ENCODE measurements around the gene SPP2. TPM values are rescaled to one million over a fixed set of nuclear protein-coding genes. Genes with fewer than 3 reads are reported as not detected.

SPP2 gene
- total and polyA plus RNA-seq, 2 of the 8 experiments (the other 6 are each of a cell fraction or from before 2014, with no cell fraction given), result not detected

DNA sequence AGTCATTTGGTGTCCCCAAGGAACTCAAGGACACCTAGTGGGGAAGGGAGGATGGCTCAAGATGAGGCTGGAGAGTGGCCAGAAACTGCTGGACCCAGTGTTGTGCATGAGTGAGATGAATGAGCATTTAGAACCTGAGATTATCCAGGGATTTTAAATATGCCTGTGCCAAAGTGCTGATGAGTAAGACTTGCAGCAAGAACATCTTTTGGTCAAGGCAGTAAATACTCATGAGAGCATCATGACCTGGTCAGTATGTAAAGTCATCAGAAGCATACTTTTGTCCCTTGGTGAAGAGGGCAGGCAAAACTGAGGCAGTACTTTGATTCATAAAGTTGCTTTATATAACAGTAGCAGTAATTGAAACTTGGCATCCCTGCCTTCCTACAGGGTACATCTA lies 3.1 kb upstream of the SPP2 start:
- Histone ChIP-seq H3K4me2 (ENCODE audit: insufficient read depth in 1 of 2, low read depth in 2 of 2, low read length in 2 of 2) (no peak overlapping the region), H3K4ac (replicated peaks; ENCODE audit: insufficient read length, low read depth, low read length) (no peak overlapping the region), H2BK15ac (ENCODE audit: low read length) (no peak overlapping the region), H3K4me3 (ENCODE audit: extremely low read depth in 1 of 4, insufficient read depth in 2 of 4, low read depth in 3 of 4, low read length in 4 of 4) (no peak overlapping the region), H3K27me3 (replicated peaks in 1 of 4; ENCODE audit: control insufficient read depth in 3 of 4, extremely low read depth in 1 of 4, insufficient read depth in 3 of 4, low read length in 3 of 4) (peaks cover 0 to 1% (median 0%) of the 10 kb centered on the region in 4 experiments; a peak in 1 of 7 replicates), H3K18ac (ENCODE audit: extremely low read depth, low read length) (no peak overlapping the region), H2BK20ac (ENCODE audit: low read length) (no peak overlapping the region), H3K79me2 (ENCODE audit: control insufficient read depth in 1 of 2, insufficient read depth in 2 of 2, low read length in 2 of 2) (no peaks in the 10 kb centered on the region), H3K23ac (ENCODE audit: insufficient read length) (no peak overlapping the region), H2BK120ac (replicated peaks; ENCODE audit: low read depth, low read length) (no peak overlapping the region), H3K9ac (replicated peaks in 1 of 4; ENCODE audit: extremely low read depth in 1 of 4, low read depth in 3 of 4, low read length in 3 of 4) (no peak overlapping the region), H4K5ac (ENCODE audit: insufficient read length, low read depth, low read length) (no peak overlapping the region), H4K91ac (replicated peaks; ENCODE audit: insufficient read length, low read length) (no peak overlapping the region), H3K23me2 (ENCODE audit: low read depth, low read length) (no peaks in the 10 kb centered on the region), H4K8ac (ENCODE audit: extremely low read depth, insufficient read depth, low read length) (no peak overlapping the region), H3K27ac (ENCODE audit: low read depth, low read length) (no peak overlapping the region), H3K79me1 (ENCODE audit: low read depth, low read length) (no peaks in the 10 kb centered on the region), H2AFZ (ENCODE audit: low read length) (no peak overlapping the region), H2BK12ac (ENCODE audit: low read depth, low read length) (no peak overlapping the region), H2AK5ac (ENCODE audit: low read depth, low read length) (no peak overlapping the region), H2BK5ac (ENCODE audit: low read depth, low read length) (no peak overlapping the region), H3K4me1 (replicated peaks in 1 of 4; ENCODE audit: control insufficient read depth in 3 of 4, insufficient read depth in 4 of 4, low read length in 3 of 4) (no peaks in the 10 kb centered on the region), H3K36me3 (ENCODE audit: control insufficient read depth in 2 of 4, insufficient read depth in 4 of 4, low read length in 3 of 4) (no peaks in the 10 kb centered on the region), H3K56ac (replicated peaks; ENCODE audit: insufficient read length, low read depth, low read length) (no peak overlapping the region), H3K9me3 (ENCODE audit: insufficient read depth in 2 of 2, low read depth in 1 of 2, low read length in 1 of 2) (no peaks in the 10 kb centered on the region), H4K20me1 (replicated peaks in 1 of 2; ENCODE audit: control insufficient read depth in 1 of 2, insufficient read depth in 2 of 2, low read length in 2 of 2) (no peaks in the 10 kb centered on the region), H3K14ac (ENCODE audit: insufficient read length) (no peak overlapping the region)
- ChIA-PET CTCF (ENCODE audit: partially characterized antibody) (interaction anchor here (1.7 kb wide), 1 partner anchor 18 kb away, joined by 3 read pairs; no protein-coding TSS in a partner anchor), POLR2A (ENCODE audit: partially characterized antibody) (no interaction called here)
- no peak for DNase-seq (ENCODE audit: low read depth in 1 of 2, low spot score in 2 of 2)
- no peak for FAIRE-seq
- no peak for TF ChIP-seq TCF12 (IDR thresholded peaks at IDR 0.05; ENCODE audit: low read depth, low read length)
- TF ChIP-seq, protein P1, sequence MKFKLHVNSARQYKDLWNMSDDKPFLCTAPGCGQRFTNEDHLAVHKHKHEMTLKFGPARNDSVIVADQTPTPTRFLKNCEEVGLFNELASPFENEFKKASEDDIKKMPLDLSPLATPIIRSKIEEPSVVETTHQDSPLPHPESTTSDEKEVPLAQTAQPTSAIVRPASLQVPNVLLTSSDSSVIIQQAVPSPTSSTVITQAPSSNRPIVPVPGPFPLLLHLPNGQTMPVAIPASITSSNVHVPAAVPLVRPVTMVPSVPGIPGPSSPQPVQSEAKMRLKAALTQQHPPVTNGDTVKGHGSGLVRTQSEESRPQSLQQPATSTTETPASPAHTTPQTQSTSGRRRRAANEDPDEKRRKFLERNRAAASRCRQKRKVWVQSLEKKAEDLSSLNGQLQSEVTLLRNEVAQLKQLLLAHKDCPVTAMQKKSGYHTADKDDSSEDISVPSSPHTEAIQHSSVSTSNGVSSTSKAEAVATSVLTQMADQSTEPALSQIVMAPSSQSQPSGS (IDR thresholded peaks at IDR 0.05; ENCODE audit: low read length), result no peak
- no peak for TF ChIP-seq SRF (IDR thresholded peaks at IDR 0.05; ENCODE audit: low read depth, low read length)
- TF ChIP-seq, protein P2, sequence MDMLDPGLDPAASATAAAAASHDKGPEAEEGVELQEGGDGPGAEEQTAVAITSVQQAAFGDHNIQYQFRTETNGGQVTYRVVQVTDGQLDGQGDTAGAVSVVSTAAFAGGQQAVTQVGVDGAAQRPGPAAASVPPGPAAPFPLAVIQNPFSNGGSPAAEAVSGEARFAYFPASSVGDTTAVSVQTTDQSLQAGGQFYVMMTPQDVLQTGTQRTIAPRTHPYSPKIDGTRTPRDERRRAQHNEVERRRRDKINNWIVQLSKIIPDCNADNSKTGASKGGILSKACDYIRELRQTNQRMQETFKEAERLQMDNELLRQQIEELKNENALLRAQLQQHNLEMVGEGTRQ (IDR thresholded peaks at IDR 0.05; ENCODE audit: low read length), result no peak

All from H1 (cell line).